Measurements from ENCODE around the gene ACOX1.
"Not testable (repeated sequence)": the region's sequence is repeated elsewhere in the genome, so short reads cannot be mapped to it uniquely, and the experiment has no call there.

ACOX1 gene

DNA sequence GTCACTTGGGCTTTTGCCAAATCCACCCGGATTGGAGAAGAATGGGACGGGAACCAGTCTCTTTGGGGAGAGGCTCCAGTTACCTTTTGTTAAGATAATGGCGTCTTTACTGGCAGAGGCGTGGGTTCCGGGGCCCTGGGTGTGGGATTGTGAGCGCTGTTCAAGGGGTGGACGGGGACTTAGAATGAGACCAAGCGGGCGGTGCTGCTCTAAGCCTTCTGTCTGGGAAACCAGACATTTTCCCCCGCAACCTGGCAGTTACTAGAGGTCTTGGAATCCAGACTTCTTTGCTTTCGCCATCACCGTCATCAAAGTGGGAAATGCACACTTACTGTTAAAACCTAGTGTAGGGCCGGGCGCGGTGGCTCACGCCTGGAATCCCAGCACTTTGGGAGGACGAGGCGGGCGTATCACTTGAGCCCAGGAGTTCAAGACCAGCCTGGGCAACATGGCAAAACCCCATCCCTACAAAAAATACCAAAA is 780 bp upstream of the ACOX1 start:
- no peak for DNase-seq

DNA sequence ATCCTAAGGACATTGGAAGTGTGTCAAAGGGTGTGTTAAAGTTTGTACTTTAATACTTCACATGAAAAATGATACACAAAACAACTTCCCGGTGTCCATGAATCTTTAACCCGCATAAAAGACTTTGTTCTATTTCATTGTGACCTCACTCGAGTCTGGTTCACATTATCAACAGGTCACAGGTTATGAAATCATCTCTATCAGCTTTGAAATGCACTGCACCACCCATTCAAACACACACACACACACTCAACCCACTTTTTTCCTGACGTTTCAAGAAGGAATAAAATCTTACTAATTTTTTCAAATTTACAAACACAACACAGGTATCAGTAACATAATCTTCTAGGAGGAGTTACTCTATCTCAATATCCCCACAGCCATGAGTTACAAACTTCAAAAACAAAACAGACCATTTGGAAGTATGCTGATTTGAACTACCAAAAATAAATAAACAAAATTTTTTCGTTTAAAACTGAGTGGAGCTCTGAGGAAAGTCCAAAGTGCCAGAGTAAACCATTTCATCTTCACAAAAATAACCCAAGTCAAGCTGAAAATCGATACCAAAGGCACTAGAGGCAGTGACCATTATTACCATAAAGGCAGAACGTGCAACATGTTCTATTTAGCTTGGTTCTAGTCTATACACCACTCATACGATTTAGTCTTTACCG is 2.7 kb downstream of the ACOX1 start:
- DNase-seq, result no peak

DNA sequence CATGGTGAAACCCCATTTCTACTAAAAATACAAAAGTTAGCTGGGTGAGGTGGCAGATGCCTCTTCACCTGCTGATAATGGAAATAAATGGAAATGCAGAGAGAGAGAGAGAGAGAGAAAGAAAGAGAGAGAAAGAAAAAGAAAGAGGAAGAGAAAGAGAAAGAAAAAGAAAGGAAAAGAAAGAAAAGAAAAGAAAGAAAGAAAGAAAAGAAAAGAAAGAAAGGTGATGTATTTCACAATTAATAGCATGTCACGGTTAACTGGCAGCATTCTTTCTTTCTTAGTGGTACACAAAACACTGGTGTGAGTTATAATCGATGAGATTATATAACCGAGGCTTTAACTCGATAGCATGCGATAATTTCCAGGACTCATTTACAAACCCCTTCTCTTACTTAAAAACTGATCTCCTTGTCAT is 3.2 kb downstream of the ACOX1 start:
- no peak for DNase-seq

DNA sequence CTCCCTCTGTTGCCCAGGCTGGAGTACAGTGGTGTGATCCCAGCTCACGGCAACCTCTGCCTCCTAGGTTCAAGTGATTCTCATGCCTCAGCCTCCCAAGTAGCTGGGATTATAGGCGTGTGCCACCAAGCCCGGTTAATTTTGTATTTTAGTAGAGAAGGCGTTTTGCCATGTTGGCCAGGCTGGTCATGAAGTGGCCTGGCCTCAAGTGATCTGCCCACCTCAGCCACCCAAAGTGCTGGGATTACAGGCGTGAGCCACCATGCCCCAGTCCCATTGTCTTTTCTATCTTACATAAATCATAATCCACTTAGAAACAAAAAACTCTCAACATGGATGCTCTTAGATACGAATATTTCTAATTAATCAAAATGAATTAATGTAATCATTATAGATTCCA is 3.8 kb downstream of the ACOX1 start:
- not testable (repeated sequence) for DNase-seq

DNA sequence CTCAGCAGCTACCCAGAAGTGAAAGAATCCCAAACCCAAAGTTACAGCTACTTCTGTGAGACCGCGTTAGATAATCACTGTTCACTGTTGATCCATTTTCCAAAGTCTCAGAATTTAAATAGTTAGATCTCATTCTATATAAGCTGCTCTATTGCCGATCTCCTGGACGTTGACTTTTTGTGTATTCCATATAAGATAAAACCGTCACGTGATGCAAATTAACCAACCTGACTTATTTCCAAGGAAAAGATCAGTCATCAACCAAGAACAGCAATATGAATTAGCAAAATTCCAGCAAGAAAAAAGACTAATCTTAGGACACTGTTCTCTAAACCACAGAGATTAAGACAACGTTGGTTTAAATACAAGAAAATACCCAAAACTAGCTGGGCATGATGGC is 8.3 kb downstream of the ACOX1 start:
- no peak for DNase-seq

DNA sequence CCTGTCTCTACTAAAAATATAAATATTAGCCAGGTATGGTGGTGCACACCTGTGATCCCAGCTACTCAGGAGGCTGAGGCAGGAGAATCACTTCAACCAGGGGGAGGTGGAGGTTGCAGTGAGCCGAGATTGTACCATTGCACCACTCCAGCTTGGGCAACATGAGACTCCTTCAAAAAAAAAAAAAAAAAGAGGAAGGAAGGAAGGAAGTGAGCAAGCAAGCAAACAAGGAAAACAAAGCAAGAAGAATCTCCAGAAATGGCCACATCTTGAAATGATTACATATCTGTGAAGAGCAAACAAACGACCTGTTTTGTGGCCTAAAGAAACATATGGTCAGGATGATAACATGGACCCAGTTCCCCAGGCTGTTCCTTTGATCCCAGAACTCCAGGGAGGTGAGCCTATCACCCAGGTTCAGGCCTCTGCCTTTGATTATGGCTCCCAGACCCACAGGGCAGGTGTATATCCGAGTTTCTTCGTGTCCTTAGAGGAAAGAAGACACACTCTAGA is 8.9 kb downstream of the ACOX1 start:
- no peak for DNase-seq

DNA sequence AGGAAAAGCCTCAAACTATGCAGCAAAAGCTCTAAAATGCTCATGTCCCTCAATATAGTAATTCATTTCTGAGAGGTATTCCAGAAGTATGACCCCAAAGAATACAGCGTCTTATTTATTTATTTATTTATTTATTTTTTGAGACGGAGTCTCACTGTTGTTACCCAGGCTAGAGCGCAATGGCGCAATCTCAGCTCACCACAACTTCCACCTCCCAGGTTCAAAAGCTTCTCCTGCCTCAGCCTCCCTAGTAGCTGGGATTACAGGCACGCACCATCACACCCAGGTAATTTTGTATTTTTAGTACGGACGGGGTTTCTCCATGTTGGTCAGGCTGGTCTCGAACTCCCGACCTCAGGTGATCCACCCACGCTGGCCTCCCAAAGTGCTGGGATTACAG is 9.9 kb downstream of the ACOX1 start:
- DNase-seq, result not testable (repeated sequence)

DNA sequence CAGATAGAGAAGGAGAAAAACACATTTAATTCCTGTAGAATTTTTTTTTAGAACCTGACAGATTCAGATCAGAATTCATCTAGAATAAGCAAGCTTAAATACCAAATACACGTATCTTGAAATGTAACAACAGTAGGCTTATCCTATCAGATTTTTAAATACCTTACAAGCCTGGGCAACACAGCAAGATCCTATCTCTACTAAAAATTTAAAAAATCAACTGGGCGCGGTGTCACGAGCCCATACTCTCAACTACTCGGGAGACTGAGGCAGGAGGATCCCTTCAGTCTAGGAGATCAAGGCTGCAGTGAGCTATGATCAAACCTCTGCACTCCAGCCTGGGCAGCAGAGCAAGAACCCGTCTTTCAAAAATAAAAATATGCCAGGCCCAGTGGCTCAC is 13.5 kb downstream of the ACOX1 start:
- DNase-seq, result no peak

DNA sequence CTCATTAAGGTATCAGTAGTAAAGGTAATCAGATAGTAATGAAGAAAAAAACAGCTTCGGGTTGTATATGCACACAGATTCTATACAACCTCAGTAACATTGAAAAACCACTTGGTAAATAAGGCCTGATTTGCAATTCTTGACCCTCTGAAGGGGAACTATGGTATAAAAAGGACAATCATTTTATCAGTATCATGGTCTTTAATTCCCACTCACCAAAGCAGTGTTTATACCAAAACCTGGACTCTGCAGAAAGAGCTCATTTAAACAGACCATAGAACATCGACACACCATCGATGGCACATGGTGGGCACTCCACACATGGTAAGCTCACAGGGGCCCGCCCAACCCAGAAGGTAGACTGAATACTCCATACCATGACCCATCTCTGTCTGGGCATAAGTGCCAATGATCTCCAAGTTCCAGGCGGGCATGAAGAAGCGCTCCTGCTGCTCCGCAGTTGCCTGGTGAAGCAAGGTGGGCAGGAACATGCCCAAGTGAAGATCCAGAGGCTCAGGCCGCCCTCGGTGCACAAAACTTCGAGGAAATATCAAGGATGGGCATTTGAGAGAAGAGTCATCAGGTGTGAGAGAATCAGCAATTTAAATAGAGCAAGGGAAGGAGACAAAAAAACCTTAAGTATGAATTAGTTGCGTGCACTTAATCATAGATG is 19.0 kb downstream of the ACOX1 start:
- no peak for DNase-seq

DNA sequence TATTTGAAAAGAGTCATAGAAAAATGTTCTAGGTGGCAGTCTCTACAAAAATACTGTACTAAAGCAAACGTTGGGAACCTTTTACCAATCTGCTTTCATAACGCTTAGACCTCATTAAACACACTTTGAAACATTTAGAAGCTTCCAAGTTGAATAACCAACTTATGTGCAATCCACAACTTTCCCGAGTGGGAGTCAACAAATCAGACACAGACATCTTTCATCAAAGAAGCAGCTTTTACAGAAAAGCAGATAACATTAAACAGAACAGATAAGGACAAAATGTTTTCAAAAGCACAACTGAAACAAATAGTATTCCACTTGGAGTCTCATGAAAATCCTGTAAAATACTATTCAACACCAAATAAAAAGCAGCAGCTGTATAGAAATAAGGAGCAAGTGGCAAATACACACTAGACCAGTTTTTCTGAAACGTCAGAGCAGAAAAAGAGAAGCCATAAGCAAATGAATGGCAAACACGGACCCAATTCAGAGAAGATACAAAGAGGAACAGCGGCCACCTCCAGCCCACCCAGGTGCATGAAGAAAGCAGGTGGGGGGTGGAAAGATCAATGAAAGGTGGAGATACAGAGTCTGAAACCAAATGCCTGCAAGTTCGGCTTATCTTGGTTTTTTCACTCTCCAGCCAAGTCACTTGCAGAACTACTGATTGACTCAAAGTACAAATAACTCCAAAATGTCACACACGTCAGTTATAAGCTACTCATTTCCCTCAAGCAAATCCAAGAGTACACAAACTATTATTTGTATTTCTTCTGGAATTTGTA is 19.7 kb downstream of the ACOX1 start:
- no peak for DNase-seq

DNA sequence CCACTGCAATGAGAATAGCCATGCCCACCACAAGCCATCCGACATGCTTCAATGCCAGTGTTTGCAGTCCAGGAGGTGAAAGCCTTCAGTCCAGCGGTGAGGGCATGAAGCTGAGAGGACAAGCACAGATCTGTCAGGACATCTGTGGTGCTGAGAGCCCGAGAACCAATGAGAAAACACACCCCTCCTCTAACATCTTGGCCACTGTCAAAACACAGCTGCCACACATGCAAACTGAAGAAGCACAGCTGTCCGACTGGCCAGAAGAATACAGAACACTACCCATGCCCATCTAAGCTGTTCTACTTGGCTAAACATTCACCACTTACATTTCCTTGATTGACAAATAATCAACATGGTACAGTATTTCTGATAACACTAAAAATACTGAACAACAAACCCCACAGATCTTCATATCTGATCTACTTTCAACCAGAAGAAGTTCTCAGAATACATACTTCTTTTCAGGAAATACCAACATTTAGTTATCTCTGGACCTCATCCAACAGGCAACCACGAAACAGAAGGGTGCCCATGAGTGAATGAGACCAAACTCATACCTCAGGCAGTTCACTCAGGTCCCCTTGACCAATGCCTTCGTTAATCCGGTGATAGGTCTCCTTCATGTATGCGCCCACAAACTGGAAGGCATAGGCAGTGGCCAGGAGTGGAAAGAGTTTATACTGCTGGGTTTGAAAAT is 28.0 kb downstream of the ACOX1 start:
- no peak for DNase-seq

DNA sequence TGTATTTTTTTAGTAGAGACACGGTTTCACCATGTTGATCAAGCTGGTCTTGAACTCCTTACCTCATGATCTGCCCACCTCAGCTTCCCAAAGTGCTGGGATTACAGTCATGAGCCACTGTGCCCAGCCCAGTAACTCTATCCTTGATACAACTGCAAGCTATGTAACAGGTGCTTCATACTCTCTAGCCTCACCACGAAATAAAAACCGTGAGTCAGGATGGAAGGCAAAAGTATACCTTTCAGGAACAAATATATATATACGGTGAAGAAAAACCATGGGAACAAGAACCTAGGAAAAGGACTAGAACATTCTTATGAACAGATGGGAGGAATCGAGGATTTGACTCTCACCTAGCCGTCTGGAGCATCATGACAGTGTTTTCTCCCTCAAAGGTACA is 28.5 kb downstream of the ACOX1 start:
- DNase-seq, result no peak

DNA sequence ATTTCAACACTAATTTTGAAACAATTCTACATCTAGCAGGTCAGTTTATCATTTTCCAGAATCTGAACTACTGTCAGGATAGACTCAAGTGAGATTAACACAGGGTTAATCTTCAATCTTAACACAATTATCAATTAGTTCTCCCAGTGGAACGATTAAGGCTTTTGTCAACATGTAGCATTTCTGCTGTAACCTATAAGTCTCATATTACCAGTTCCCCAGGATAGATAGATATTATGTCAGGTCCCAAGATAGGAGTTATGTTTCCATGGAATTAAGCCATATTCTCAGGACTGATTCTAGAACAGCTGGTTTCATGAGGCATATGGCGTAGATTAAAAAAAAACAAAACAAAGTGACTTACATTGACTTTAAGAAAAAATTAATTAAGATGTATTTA is 33.8 kb downstream of the ACOX1 start:
- DNase-seq, result no peak

DNA sequence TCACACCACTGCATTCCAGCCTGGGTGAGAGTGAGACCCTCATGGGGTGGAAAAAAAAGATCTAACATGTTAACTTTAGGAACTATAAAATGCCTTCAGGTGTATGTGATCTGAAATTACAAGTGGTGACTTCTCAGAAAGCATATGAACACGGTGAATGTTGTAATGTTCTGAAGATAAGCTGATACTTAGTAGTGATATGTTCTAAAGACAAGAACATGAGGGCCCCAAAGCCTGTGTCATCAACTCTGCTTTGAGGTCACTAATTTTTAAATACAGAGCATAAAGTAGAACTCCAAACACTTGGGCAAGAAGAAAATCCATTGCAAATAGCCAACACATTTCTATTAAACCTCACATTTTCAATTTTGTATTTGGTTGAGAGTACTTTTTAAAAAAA is 35.5 kb downstream of the ACOX1 start:
- DNase-seq, result no peak

DNA sequence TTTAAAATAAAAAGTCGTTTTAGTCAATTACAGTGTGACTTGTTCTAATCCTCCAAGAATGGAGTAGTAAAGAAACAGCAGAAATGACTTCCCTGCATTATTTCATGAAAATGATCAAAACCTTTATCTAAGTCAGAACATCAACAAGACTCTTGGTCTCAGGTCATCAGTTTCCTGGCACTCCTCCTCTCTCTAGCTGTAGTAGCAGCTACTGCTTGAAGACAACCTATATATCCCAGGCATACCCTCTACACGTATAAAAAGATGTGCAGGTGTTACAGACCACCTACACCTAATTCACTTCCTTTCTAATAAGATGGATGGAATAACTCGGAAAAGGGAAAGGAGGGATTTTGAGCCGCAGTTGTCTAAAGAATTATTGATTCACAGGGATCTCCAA is 36.5 kb downstream of the ACOX1 start:
- DNase-seq, result no peak

DNA sequence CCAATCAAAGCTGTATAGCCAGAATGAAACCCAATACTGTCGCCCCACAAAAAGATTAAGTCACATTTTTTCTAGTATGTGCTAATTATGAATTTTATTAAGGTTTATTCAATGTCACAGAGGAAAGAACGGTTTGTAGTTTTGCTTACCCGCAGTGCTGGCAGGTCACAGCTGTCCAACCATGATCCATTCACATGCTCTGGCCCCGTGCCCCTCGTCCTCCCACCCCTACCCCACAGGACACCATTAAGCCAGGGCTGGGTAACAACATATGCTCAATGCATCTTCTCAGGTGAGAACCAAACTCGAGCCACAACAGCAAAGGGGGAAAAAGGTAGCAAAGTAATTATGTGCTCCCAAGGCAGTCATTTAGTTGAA is 37.5 kb downstream of the ACOX1 start:
- no peak for DNase-seq

DNA sequence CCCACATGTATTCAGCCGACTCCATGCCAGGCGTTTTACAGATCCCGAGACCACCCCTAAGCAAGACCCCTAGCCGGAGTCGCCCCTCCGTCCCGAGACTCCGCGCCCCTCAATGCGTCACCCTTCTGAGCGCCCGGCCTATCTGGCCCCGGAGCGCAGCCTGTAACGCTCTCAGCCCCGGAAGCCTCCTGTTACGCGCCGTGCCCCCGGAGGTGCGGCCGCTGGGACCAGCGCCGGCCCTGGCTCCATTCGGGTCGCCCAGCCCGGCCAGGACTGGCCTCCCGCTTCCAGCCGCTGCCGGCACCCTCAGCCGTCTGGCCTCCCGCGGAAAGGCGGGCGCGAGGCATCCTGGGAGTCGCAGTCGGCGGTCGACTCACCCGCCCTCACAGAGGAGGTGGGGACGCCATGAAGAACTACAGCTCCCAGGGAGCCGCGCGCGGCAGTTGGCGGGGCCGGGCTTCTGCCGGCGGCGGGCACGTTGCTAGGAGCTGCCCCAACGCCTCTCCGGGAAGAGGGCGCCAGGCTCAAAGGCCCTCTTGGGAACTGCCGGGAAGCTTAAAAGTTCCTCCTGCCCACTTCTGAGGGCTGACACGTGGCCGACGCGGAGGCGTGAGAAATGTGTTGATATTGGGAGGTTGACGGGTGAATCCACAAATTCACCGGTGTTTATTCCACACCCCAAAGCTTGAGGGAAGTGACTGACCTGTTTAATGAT is 38.1 kb downstream of the ACOX1 start, which contains the start of gene FBF1:
FBF1 (minus strand) TSS at position 316 of the 715 bp plus-strand sequence. CDS start 2,893 bp downstream, outside the sequence.
- peak; percentile 89 for DNase-seq

DNA sequence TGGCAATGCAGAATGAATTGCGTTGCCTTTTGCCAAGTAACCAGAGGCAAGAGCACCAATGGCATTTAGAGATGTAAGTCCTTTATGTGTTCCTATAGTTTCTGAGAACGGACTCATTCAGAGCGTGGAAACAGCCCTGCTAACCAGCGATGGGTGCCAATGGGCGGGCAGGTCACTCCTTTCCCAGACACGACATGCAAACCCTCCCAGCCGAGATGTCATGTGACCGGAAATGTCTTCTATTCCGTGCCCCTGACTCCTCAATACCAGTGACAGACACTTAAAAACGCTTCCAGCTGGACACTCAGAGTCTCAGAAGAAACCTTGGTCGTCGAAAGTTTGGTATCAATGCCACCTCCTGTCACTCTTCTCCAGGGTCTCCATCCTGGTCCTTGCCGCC is 41.3 kb downstream of the ACOX1 start:
- DNase-seq, result no peak

DNA sequence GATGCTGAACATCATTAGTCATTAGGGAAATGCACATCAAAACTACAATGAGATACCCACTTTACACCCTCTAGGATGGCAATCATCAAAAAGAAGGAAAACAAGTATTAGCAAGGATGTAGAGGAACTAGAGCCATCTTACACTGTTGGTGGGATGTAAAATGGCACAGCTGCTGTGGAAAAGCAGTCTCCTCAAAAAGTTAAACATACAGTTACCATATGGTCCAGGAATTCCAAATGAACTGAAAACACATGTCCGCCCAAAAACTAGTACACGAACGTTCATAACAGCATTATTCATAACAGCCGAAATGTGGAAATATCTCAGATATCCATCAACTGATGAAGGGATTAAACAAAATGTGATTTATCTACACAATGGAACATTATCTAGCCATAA is 45.2 kb downstream of the ACOX1 start:
- DNase-seq, result no peak

DNA sequence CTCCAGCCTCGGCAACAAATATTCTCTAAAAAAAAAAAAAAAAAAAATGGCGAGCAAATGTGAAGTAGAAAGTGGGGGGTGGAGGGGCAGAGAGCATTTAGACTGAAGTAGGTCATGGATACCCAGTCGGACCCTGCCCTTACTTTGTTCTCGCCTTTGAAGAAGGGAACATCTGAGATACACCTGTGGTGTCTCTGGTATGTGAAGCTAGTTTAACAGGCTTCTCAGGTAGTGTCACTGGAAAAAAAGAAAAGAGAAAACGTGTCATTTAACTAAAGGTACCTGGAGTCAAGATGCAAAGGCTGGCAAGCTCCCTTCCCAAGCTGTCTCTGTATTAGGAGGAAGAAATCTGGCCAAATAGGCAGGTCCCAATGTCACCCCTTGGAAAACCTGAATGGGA is 46.1 kb downstream of the ACOX1 start:
- no peak for DNase-seq

DNA sequence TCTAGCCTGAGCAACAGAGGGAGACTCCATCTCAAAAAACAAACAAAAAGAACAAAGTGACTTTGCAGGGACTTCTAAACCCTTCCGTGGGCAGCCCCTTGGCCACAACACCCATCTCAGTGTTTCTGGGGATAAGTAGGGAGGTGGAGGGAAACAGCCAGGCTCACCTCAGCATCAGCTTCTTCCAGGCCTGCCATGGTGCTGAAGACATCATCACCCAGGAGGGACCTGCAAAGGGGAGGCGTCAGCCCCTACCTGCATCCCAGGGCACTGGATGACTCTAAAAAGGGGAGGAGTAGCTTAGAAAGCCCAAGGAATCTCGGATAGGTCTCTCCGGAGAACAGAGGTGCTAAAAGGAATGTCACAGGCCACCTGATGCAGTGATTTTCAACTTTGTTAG is 47.9 kb downstream of the ACOX1 start:
- no peak for DNase-seq

DNA sequence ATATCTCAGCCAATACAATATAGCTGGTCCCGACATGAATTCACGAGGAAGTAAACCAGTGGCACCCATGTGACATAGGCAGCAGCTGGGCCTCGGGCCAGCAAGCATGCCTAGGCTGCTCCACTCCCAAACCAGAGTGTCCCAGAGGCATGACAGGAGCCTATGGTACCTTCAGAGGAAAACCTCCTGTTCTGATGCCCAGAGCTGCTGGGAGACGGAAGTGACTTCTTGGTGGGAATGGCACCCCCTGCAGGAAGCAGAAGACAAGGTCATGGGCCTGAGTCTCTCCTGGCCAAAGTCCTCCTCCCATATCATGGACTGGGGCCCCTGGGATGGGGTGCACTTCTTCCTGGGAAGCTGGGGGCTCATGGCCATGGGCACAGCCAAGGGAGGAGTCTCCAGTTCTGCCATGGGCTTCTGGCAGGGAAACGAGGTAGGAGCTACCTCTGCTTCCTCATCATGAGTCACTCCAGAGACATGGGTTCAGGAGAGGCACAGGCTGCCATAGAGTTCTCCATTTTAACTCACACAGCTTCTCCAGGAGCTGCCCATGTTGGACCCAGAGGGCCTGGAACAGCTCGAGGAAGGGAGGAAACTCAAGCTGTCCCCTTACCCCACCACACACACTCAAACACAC is 51.6 kb downstream of the ACOX1 start:
- DNase-seq, result no peak
